Activated CD4-positive, CD25-positive, alpha-beta regulatory T cell (primary cell): Measurements from ENCODE around the gene NHS.

Experiments
- DNase-seq, 4 experiments: peaks; one replicate each; lab custom pipeline; 2025; lab: John Stamatoyannopoulos, UW

NHS gene

GRCh38 chrX:17448188-17448587, 73.2 kb downstream of the NHS start:
- no peak for DNase-seq

GRCh38 chrX:17449866-17450265, 74.9 kb downstream of the NHS start:
- DNase-seq = no peak

DNA sequence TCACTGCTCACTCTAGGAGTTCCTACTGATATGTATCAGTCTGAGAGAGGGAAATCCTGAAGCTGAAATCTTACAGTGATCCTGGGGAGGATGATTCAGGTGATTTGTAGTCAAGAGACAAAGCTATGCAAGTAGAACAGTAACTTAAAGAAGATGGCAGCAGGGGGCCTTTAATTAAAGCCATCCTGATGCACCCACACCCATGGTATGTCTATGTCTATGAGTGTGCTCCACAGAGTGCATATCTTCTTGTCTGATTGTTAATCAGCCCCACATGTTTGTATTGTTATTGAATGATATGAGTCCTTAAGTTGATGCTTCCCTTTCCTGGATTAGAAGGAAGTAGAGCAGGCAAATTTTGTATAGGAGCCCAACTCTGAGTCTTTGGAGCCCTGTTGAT, 78.8 kb downstream of the NHS start:
- DNase-seq = no peak

- DNase-seq = no peak
These were observed 81.5 kb downstream of the NHS start for GRCh38 chrX:17456526-17456925.

GRCh38 chrX:17459008-17459611, 84.1 kb downstream of the NHS start:
- DNase-seq = no peak

GRCh38 chrX:17459661-17460060, 84.7 kb downstream of the NHS start:
- no peak for DNase-seq

GRCh38 chrX:17462881-17463280, 87.9 kb downstream of the NHS start:
- no peak for DNase-seq

GRCh38 chrX:17464194-17464593, 89.2 kb downstream of the NHS start:
- DNase-seq = no peak

GRCh38 chrX:17465201-17465600, 90.2 kb downstream of the NHS start:
- DNase-seq = no peak

GRCh38 chrX:17465802-17466201, 90.8 kb downstream of the NHS start:
- DNase-seq = no peak

DNA sequence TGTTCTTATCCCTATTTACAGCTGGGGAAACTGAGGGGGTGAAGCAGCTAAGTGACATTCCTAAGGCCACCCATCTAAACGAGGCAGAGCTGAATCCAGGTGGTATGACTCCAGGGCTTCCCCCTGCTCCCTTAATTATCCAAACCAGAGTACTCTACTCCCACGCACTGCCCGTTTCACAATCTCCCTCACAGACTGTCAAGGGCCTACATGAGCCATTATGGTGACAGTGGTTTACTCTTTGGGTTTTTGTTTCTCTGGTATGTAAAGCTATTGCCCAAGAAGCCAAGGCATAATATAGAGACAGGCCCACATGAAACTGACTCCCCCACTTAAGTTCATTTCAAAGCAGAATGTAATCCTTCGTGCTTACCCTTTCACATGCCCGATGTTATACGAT, 95.1 kb downstream of the NHS start:
- no peak for DNase-seq

- no peak for DNase-seq
These were observed 96.1 kb downstream of the NHS start for GRCh38 chrX:17471121-17471520.

DNA sequence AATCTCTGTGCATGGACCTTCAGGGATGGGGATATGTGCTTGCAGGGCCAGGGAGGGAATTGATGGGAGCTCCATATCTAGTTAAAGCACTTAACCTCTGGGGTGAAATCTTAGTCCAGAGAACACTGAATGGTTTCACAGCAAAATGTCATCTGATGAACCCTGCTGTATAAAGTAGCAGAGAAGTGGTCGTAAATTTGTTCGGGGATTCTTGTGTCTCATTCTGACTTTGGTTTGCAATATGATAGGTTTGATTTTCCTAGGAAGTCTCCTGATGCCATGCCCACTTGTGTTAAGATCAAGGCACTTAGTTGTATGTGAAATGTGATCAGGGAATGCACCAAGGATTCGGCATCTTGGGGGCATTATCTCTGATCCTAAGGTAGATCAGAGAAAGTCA, 96.9 kb downstream of the NHS start:
- DNase-seq = no peak

GRCh38 chrX:17472424-17472823, 97.4 kb downstream of the NHS start:
- no peak for DNase-seq

DNA sequence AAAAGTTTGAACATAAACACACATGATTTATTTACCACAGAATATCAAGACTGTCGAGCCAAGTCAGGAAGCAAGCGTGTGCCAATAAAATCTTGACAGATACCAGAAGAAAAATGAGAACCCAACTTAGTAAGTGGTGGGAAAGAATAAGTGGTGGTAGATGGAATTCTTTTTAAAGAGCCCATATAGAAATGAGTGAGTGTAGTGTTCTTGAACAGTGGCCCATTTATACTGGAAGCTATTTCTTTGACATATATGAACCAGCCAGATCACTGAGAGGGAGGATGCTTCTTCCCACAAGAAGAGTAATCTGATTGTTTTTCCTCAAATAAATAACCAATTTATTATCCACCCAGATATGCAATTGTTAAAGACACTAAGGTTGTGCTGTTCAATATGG, 98.0 kb downstream of the NHS start:
- no peak for DNase-seq

DNA sequence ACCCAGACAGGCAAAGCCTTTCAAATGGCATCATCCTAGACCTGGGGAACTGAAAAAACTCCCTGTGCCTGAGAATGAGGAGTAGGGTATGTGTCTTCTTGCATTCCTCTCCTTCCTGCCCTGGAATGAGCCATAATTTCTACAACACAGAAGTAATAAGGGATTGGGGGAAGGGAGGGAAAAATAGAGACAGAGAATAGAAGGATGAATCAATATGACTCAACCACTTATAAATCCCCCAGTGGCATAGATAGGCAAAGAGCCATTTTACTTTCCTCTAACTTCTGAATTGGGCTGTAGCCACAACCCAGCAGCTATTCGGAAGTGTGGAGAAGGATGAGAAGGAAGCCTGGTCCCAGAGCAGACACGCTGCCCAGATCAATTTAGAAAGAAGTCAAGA, 99.9 kb downstream of the NHS start:
- no peak for DNase-seq

GRCh38 chrX:17475449-17476217, 100.6 kb downstream of the NHS start:
- DNase-seq = no peak

- DNase-seq = no peak
These were observed 101.4 kb downstream of the NHS start for GRCh38 chrX:17476411-17476810.

DNA sequence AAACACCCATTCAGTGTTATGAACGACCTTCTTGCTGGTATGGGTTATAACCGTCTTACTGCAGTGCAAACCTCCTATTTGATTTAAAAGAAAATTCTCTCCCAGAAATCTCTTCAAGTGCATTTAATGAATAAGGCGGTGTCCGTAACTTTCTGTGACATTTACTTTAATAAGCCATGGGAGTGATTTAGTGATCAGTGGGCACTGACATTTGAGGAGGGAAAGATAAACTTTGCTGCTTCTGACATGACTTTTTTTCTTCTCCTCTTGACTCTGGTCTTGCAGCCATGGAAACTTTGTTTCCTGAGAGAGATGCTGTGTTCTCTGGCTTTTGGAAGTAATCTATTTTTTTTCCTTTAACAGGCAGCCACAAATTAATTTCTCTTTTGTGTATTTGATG, 106.1 kb downstream of the NHS start:
- DNase-seq = no peak

DNA sequence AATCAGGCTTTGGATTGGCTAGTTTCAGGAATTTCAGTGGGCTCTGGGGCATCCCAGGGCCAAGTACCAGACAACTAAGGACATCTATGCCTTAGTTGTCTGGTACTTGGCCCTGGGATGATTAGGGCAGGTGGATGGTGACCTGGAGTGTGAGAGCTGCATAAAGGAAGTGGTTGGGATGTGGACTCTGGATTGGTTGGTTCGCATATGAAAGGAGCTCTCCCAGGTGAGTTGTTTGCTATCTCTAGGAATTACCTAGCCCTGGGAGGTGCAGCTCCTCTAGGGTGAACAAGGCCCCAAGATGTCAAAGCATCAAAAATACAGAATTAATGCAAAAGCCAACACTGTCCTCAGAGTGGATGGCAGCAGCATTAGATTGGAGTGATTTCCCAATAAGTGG, 109.6 kb downstream of the NHS start:
- DNase-seq = no peak

DNA sequence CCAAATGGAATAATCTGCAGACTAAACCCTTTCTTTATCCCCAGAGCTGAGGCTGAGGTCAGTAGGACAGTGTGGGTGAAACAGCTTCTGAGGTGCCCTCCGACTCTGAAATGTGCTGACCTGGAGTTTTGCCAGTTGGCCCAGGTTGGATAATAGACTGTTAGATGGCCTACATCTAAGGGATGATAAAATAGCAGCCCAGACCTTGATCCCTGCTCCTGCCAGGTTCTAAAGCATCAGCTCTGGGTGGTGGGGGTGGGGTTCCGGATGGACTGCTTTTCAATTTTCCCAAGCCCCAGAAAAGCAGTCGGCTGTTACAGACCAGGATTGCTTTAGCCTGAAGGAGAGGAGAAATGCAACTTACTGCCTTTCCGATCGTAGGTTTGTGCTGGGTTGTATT, 110.4 kb downstream of the NHS start:
- no peak for DNase-seq

DNA sequence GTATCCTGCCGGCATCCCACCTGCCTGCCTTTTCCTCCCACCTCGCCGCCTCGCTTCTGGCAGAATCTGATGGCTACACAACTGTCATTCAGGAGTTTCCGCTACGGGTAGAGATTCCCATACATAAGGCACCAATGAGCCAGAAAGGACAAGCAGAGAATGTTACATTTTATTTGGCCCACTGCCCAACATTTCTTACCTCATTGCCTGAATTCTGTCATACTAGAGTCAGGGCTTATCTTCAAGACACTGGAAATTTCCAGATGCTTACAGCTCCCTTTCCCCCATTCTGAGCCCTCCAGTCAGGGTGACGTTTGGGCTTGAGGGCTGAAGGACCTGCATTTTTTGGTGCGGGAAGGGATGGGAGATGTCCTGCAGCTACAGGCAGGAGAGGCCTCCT, 113.0 kb downstream of the NHS start:
- DNase-seq = no peak

DNA sequence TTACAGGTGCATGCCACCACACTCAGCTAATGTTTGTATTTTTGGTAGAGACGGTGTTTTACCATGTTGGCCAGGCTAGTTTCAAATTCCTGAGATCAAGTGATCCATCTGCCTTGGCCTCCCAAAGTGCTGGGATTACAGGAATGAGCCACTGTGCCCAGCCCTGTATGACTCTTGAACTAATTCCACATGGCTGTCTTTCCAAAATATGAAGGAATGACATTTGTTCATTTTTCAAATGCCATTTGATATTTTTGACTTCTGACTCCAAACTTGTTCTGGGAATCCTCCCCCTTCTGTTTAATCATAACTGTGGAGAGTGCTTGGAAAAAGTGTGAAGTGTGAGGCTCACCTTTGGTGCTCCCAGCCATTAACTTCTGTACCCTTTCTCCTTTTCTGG, 119.2 kb downstream of the NHS start:
- no peak for DNase-seq

DNA sequence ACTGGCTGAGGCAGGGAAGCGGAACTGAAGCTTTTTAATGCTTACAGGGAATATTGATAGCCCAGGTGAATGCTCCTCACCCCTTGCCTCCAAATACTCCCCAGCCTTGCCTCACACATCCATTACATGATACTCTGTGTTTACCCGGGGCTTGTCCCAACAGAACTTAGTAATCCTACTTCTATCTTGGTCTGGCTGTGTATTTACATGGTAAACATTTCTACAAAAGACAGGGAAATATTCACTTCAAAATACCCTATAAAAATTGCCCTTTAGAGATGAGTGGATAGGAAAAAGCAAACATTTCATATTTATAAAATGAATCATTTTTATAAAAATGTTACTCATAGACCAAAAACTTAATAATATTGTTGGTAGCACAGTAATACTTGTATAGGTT, 120.1 kb downstream of the NHS start:
- DNase-seq = no peak
